ENCODE measurements around the gene C1orf35. TPM values are rescaled to one million over a fixed set of nuclear protein-coding genes. Genes with fewer than 3 reads are reported as not detected.

C1orf35 gene
- total RNA-seq, 1 experiment from 2014 or later = 31.0 TPM

GRCh38 chr1:228112617-228113016, 9.5 kb upstream of the C1orf35 start:
- no peaks in the 10 kb centered on the region for H3K4me1 ChIP-seq (ENCODE audit: insufficient read depth, low read length)
- H4K20me1 ChIP-seq (ENCODE audit: control insufficient read depth, insufficient read depth, insufficient read length) = no peaks in the 10 kb centered on the region
- no peak overlapping the region for H4K5ac ChIP-seq (ENCODE audit: insufficient read length, low read depth, low read length)
- H2BK12ac ChIP-seq (ENCODE audit: insufficient read length, low read depth, low read length) = no peak overlapping the region
- no peak overlapping the region for H3K56ac ChIP-seq (ENCODE audit: insufficient read length, low read depth, low read length)
- H3K27ac ChIP-seq (ENCODE audit: insufficient read length, low read depth, low read length) = no peak overlapping the region
- H3K23me2 ChIP-seq (ENCODE audit: insufficient read length, low read depth, low read length, poor library complexity, severe bottlenecking) = peaks cover 10% of the 10 kb centered on the region
- H3K4me1 Mint-ChIP-seq = peaks cover 12 to 15% of the 10 kb centered on the region in 2 experiments
- peaks cover 3% of the 10 kb centered on the region for H3K79me1 ChIP-seq (ENCODE audit: insufficient read depth, low read depth, low read length, poor library complexity, severe bottlenecking)
- no peak overlapping the region for H4K91ac ChIP-seq (ENCODE audit: insufficient read length, low read depth, low read length)
- H3K4me3 Mint-ChIP-seq = no peak overlapping the region
- no CpG with 5 or more reads among the region's 1 CpG for WGBS (ENCODE audit: extremely low coverage, insufficient read length, low lambda C conversion rate)
- H3K27ac Mint-ChIP-seq = no peak overlapping the region
- H3T11ph ChIP-seq (ENCODE audit: low read length) = no peak overlapping the region
- H3K4me2 ChIP-seq (ENCODE audit: insufficient read depth, insufficient read length, low read length) = no peak overlapping the region
- H3K79me2 ChIP-seq (ENCODE audit: insufficient read depth, low read length) = no peaks in the 10 kb centered on the region
- H3K18ac ChIP-seq (ENCODE audit: insufficient read length, low read depth, low read length) = no peak overlapping the region
- no peak overlapping the region for H3K4ac ChIP-seq (ENCODE audit: low read depth, low read length)
- no peak overlapping the region for H2BK120ac ChIP-seq (ENCODE audit: low read depth, low read length, poor library complexity, severe bottlenecking)
- H3K9me3 Mint-ChIP-seq = peaks cover 10 to 17% of the 10 kb centered on the region in 2 experiments
- no peak overlapping the region for H2BK5ac ChIP-seq (ENCODE audit: insufficient read length, low read length)
- no peak overlapping the region for H2BK20ac ChIP-seq (ENCODE audit: low read depth, low read length, poor library complexity, severe bottlenecking)
- peaks cover 5 to 8% (median 6%) of the 10 kb centered on the region in 3 experiments; a peak in 6 of 7 replicates for H3K36me3 Mint-ChIP-seq (ENCODE audit: insufficient read depth in 1 of 3, low read depth in 3 of 3)
- H2BK15ac ChIP-seq (ENCODE audit: low read depth, low read length) = no peak overlapping the region
- H3K27me3 Mint-ChIP-seq (ENCODE audit: low read depth) = peaks cover 16% of the 10 kb centered on the region
- no peak overlapping the region for H4K8ac ChIP-seq (replicated peaks; ENCODE audit: insufficient read length, low read depth, low read length)
- H3K23ac ChIP-seq (ENCODE audit: insufficient read length, low read depth, low read length) = no peak overlapping the region
- H2AFZ ChIP-seq (ENCODE audit: low read length) = no peak overlapping the region
- no peak for DNase-seq
- H2AK5ac ChIP-seq (ENCODE audit: insufficient read length, low read length) = no peak overlapping the region
- no peak for TF ChIP-seq CTCF (conservative IDR thresholded peaks at IDR 0.05)
- H3K14ac ChIP-seq (ENCODE audit: insufficient read depth, low read length) = no peak overlapping the region
- H3K27me3 ChIP-seq (ENCODE audit: insufficient read depth, low read length) = no peaks in the 10 kb centered on the region
- H3K9me3 ChIP-seq (ENCODE audit: control insufficient read depth, low read depth, low read length) = no peaks in the 10 kb centered on the region
- H3K9ac ChIP-seq (ENCODE audit: extremely low read depth, insufficient read length, low read length) = no peak overlapping the region
